Uterus (tissue), 2 donors: ENCODE data around the gene MPND.

Experiments
- POLR2A ChIP-seq, 2 donors: fragments of 450-650 bp; IDR thresholded peaks; one replicate each; pipeline ENCODE4 v1.6.1; 2016; ENCODE audit warnings: antibody characterized with exemption in 2 of 2, mild to moderate bottlenecking in 1 of 2, moderate library complexity in 1 of 2
- TF ChIP-seq, protein P1 (sequence below), 4 experiments: fragments of 200-600 bp in 2 of 4; fragments of 450-650 bp in 2 of 4; sonication (generic) in 2 of 4; IDR thresholded peaks; one replicate each; pipeline ENCODE4 v1.5.1; 2016 to 2019; ENCODE audit warnings: antibody characterized with exemption in 4 of 4, mild to moderate bottlenecking in 2 of 4, moderate library complexity in 1 of 4

DNA sequence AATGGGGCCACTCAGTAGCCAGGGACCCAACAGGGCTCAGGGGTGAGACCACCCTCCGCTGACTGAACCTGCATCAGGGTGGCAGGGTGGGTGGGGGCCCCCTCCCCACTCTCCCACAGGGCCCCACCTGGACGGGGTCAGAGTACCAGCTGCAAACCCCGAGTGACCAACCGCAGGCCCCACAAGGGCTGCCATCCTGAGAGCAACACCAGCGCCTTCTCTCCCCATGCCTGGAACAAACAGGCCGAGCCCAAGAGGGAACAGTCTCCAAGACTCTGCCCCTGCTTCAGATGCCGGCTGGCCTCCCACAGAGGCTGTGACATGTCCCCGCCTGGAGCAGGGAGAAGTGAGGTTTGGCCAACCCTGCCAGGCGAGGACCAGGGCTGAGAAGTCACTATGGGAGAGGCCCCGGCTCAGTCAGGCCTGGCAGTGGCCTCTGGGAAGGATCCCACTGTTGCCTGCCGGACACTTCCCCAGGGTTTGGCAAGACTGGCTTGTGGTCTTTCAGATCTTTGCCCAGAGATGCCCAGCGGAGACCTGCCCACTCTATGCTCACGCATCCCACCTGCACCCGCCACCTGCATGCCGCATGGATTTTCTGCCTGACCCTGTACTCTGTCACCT lies 27.2 kb downstream of the MPND start:
- TF ChIP-seq, protein P1, sequence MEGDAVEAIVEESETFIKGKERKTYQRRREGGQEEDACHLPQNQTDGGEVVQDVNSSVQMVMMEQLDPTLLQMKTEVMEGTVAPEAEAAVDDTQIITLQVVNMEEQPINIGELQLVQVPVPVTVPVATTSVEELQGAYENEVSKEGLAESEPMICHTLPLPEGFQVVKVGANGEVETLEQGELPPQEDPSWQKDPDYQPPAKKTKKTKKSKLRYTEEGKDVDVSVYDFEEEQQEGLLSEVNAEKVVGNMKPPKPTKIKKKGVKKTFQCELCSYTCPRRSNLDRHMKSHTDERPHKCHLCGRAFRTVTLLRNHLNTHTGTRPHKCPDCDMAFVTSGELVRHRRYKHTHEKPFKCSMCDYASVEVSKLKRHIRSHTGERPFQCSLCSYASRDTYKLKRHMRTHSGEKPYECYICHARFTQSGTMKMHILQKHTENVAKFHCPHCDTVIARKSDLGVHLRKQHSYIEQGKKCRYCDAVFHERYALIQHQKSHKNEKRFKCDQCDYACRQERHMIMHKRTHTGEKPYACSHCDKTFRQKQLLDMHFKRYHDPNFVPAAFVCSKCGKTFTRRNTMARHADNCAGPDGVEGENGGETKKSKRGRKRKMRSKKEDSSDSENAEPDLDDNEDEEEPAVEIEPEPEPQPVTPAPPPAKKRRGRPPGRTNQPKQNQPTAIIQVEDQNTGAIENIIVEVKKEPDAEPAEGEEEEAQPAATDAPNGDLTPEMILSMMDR (IDR thresholded peaks at IDR 0.05): no peak
- TF ChIP-seq POLR2A (IDR thresholded peaks at IDR 0.05): no peak
